K562 (cell line): ENCODE measurements around the gene OCA2. TPM values are rescaled to one million over a fixed set of nuclear protein-coding genes. Genes with fewer than 3 reads are reported as not detected.

Source experiments
- ATAC-seq: fragments of 200-7000 bp; cut with Tn5 transposase; 3 replicates; pipeline ENCODE4 v1.9.1; 2020; ENCODE audit warnings: moderate library complexity
- BruUV-seq: library from RNA; stranded (reverse); fragments of 400-500 nt; replicated peaks from 2 replicates; lab custom pipeline; 2021; lab: Mats Ljungman, UMichigan
- CTCF ChIA-PET: fragments of 300-600 bp; formaldehyde crosslinking; extraction: SDS; loops from one replicate; lab custom pipeline; 2021; ENCODE audit warnings: low intra/inter-chr PET ratio; lab: Yijun Ruan, JAX
- POLR2A ChIA-PET: fragments of 300-600, 350-650 bp; sonication (Branson Sonifier 250); formaldehyde crosslinking; extraction: SDS; loops from one replicate; lab custom pipeline; 2021; ENCODE audit warnings: antibody characterized with exemption, inconsistent platforms; lab: Yijun Ruan, JAX
- DNase-seq, 4 experiments: peaks; one replicate each; pipeline versions ENCODE4 v3.0.0 to v3.0.0-alpha.2; 2011 to 2018; ENCODE audit warnings: low spot score in 3 of 4, mixed read lengths in 3 of 4; ENCODE audit errors: extremely low read depth in 1 of 4
- FAIRE-seq: peaks from 2 replicates; lab custom pipeline; 2011; peaks lifted over from hg19 to GRCh38; lab: Jason Lieb, UNC
- H2AFZ ChIP-seq: 2 replicates; pipeline ENCODE4 v1.6.0; 2011; ENCODE audit warnings: low read depth, low read length, control low read depth, inconsistent platforms
- H3K27ac ChIP-seq: fragments of 200-600 bp; 3 replicates; pipeline ENCODE4 v1.8.0; 2011; ENCODE audit warnings: low read depth, mild to moderate bottlenecking, control low read depth, inconsistent platforms, low read length, moderate library complexity, mixed read lengths; ENCODE audit errors: extremely low read depth
- H3K27me3 ChIP-seq, 2 experiments: fragments of 300-600 bp in 1 of 2; 2 replicates in 1 of 2; 3 replicates in 1 of 2; pipeline versions ENCODE4 v1.6.0 to v1.8.0; 2011; ENCODE audit warnings: inconsistent platforms in 2 of 2, low read length in 2 of 2, mild to moderate bottlenecking in 1 of 2, mixed read lengths in 1 of 2, moderate library complexity in 1 of 2; ENCODE audit not compliant: control insufficient read depth in 2 of 2, insufficient read depth in 2 of 2
- H3K36me3 ChIP-seq: fragments of 300-600 bp; 3 replicates; pipeline ENCODE4 v1.8.0; 2011; ENCODE audit warnings: mild to moderate bottlenecking, low read length, inconsistent platforms; ENCODE audit not compliant: control insufficient read depth, insufficient read depth
- H3K4me1 ChIP-seq, 2 experiments: fragments of 200-600 bp in 1 of 2; replicated peaks in 1 of 2; 2 replicates in 1 of 2; 3 replicates in 1 of 2; pipeline versions ENCODE4 v1.5.1 to v1.8.0; 2011; ENCODE audit warnings: inconsistent platforms in 2 of 2, low read length in 2 of 2, mild to moderate bottlenecking in 1 of 2, mixed read lengths in 1 of 2, moderate library complexity in 1 of 2; ENCODE audit not compliant: control insufficient read depth in 2 of 2, insufficient read depth in 2 of 2
- H3K4me2 ChIP-seq: 2 replicates; pipeline ENCODE4 v1.6.1; 2011; ENCODE audit warnings: low read length, control low read depth, inconsistent platforms, mixed read lengths; ENCODE audit not compliant: insufficient read depth
- H3K4me3 ChIP-seq: fragments of 200-600 bp; sonication (generic), shearing (Covaris generic); 2 replicates; pipeline ENCODE4 v1.5.1; 2016; ENCODE audit warnings: control low read depth, inconsistent platforms
- H3K79me2 ChIP-seq: fragments of 200-600 bp; 3 replicates; pipeline ENCODE4 v1.8.0; 2011; ENCODE audit warnings: low read length, inconsistent platforms; ENCODE audit not compliant: control insufficient read depth, insufficient read depth
- H3K9ac ChIP-seq, 2 experiments: 2 replicates each; pipeline versions ENCODE4 v1.6.0 to v1.6.1; 2011; ENCODE audit warnings: low read depth in 2 of 2, low read length in 2 of 2, control low read depth in 1 of 2, inconsistent platforms in 1 of 2, mild to moderate bottlenecking in 1 of 2, mixed read lengths in 1 of 2; ENCODE audit not compliant: insufficient read depth in 1 of 2
- H3K9me1 ChIP-seq: one replicate; pipeline ENCODE4 v1.6.0; 2011; ENCODE audit warnings: inconsistent platforms, mild to moderate bottlenecking, low read length, moderate library complexity; ENCODE audit not compliant: control insufficient read depth, insufficient read depth
- H3K9me3 ChIP-seq: replicated peaks from 2 replicates; pipeline ENCODE4 v1.5.1; 2011; ENCODE audit warnings: low read depth, low read length, inconsistent platforms; ENCODE audit not compliant: control insufficient read depth, insufficient read depth
- H4K20me1 ChIP-seq: replicated peaks from 2 replicates; pipeline ENCODE4 v1.6.1; 2011; ENCODE audit warnings: low read length, inconsistent platforms, mixed read lengths; ENCODE audit not compliant: control insufficient read depth, insufficient read depth
- ATF1 ChIP-seq, 2 experiments: fragments of 450-650 bp in 1 of 2; IDR thresholded peaks; 2 replicates each; pipeline ENCODE4 v1.6.1; 2016; ENCODE audit warnings: missing compliant biosample characterization in 1 of 2, missing genetic modification characterization in 1 of 2
- ATF3 ChIP-seq, 2 experiments: fragments of 450-650 bp in 1 of 2; sonication (generic) in 1 of 2; formaldehyde crosslinking in 1 of 2; IDR thresholded peaks in 1 of 2; conservative IDR thresholded peaks in 1 of 2; 2 replicates each; pipeline versions ENCODE4 v1.6.1 to v1.8.1; 2016 to 2023; ENCODE audit warnings: mild to moderate bottlenecking in 2 of 2, moderate library complexity in 2 of 2, inconsistent platforms in 1 of 2, missing genetic modification reagents in 1 of 2
- CAMTA2 ChIP-seq: fragments of 250-450 bp; sonication (Bioruptor Pico); conservative IDR thresholded peaks from 2 replicates; pipeline ENCODE4 v1.5.1; 2022
- DACH1 ChIP-seq: fragments of 450-650 bp; IDR thresholded peaks from 2 replicates; pipeline ENCODE4 v1.6.1; 2018; ENCODE audit not compliant: partially characterized antibody
- KAT7 ChIP-seq: sonication (generic); formaldehyde crosslinking; IDR thresholded peaks from 2 replicates; pipeline ENCODE4 v1.8.0; 2022; ENCODE audit warnings: missing genetic modification reagents, mild to moderate bottlenecking, borderline replicate concordance
- KDM4B ChIP-seq, 2 experiments: fragments of 450-650 bp in 1 of 2; sonication (generic) in 1 of 2; IDR thresholded peaks; 2 replicates each; pipeline ENCODE4 v1.6.1; 2016 to 2017; ENCODE audit warnings: borderline replicate concordance in 2 of 2, antibody characterized with exemption in 1 of 2, low read depth in 1 of 2, mild to moderate bottlenecking in 1 of 2
- L3MBTL2 ChIP-seq: fragments of 450-650 bp; IDR thresholded peaks from 2 replicates; pipeline ENCODE4 v1.6.1; 2016; ENCODE audit warnings: mild to moderate bottlenecking, moderate library complexity
- MAFF ChIP-seq: IDR thresholded peaks from 2 replicates; pipeline ENCODE4 v1.6.1; 2012; ENCODE audit warnings: low read length, improper control_type of control experiment
- MAFK ChIP-seq: IDR thresholded peaks from 2 replicates; pipeline ENCODE4 v1.6.1; 2011; ENCODE audit warnings: low read length, improper control_type of control experiment
- MEIS2 ChIP-seq: fragments of 450-650 bp; IDR thresholded peaks from 2 replicates; pipeline ENCODE4 v1.6.1; 2014; ENCODE audit warnings: mild to moderate bottlenecking; ENCODE audit not compliant: partially characterized antibody
- SMARCA5 ChIP-seq: fragments of 450-650 bp; IDR thresholded peaks from 2 replicates; pipeline ENCODE4 v1.6.1; 2016
- SRSF1 ChIP-seq: fragments of 200-400 bp; formaldehyde crosslinking; IDR thresholded peaks from 2 replicates; pipeline ENCODE4 v1.6.1; 2017; ENCODE audit warnings: mild to moderate bottlenecking, low read depth, low read length, moderate library complexity
- SUPT5H ChIP-seq: fragments of 450-650 bp; IDR thresholded peaks from 2 replicates; pipeline ENCODE4 v1.6.1; 2016
- TCF7L2 ChIP-seq: fragments of 150-350 bp; IDR thresholded peaks from 2 replicates; pipeline ENCODE4 v1.6.1; 2016; ENCODE audit warnings: low read depth, mild to moderate bottlenecking, low read length, moderate library complexity
- TRIM24 ChIP-seq, 2 experiments: fragments of 450-650 bp; IDR thresholded peaks; 2 replicates each; pipeline ENCODE4 v1.6.1; 2016
- ZNF316 ChIP-seq: fragments of 450-650 bp; IDR thresholded peaks from 2 replicates; pipeline ENCODE4 v1.6.1; 2016
- ZNF518B ChIP-seq: fragments of 250-450 bp; sonication (Bioruptor Pico); IDR thresholded peaks from 2 replicates; pipeline ENCODE4 v1.5.0; 2021; ENCODE audit warnings: mild to moderate bottlenecking, moderate library complexity
- ZNF586 ChIP-seq: fragments of 450-650 bp; formaldehyde crosslinking; conservative IDR thresholded peaks from 2 replicates; pipeline ENCODE4 v1.4.0; 2020; ENCODE audit warnings: mild to moderate bottlenecking, moderate library complexity
- WGBS: fragments of 100-300 bp; shearing (Covaris generic); methylation state at CpG from one replicate; pipeline ENCODE4 v1.1.6; 2016; ENCODE audit warnings: low coverage, mixed read lengths; ENCODE audit not compliant: insufficient coverage; ENCODE audit errors: missing lambda C conversion rate; 5-methylcytosine and 5-hydroxymethylcytosine counted together
- in situ Hi-C: fragments of 300-500 bp; cut with MboI; formaldehyde crosslinking; loops from 4 replicates; pipeline ENCODE4 v1.15.0; 2018; ENCODE audit warnings: inconsistent platforms, mixed read lengths
- intact Hi-C: fragments of 100-400 bp; cut with micrococcal nuclease; formaldehyde crosslinking; loops from 2 replicates; pipeline ENCODE4 v1.14.2; 2022
- polyA plus RNA-seq, 8 experiments: library from polyadenylated mRNA; depleted of rRNA in 4 of 8; stranded (reverse) in 5 of 8; unstranded in 3 of 8; fragments of >200 nt; fragmentation: Nextera tagmentation in 2 of 8; fragmentation: Illumina TruSeq in 1 of 8; extraction: Ambion mirVana in 2 of 8; extraction: Trizol in 1 of 8; gene quantifications; 2 replicates each; pipeline versions ENCODE4 v1.2.1 to v1.2.3, GENCODE V29; 2011 to 2014; ENCODE audit warnings: inconsistent platforms in 1 of 8, missing spikeins in 1 of 8
- total RNA-seq, 7 experiments: library from RNA; depleted of rRNA in 6 of 7; stranded (reverse); fragments of >200 nt in 6 of 7; fragmentation: Illumina TruSeq in 2 of 7; extraction: Trizol in 2 of 7; gene quantifications; 2 replicates each; pipeline versions ENCODE4 v1.2.1 to v1.2.3, GENCODE V29; 2011 to 2021; ENCODE audit warnings: low replicate concordance in 1 of 7
- TF ChIP-seq, protein P1 (sequence below): fragments of 450-650 bp; conservative IDR thresholded peaks from 2 replicates; pipeline ENCODE4 v1.6.1; 2016; ENCODE audit warnings: missing genetic modification characterization, low read depth, mild to moderate bottlenecking, control low read depth, missing compliant biosample characterization

OCA2 gene
- total and polyA plus RNA-seq, 9 of the 15 experiments (the other 6 are each of a cell fraction or from before 2014, with no cell fraction given), result 0.07 to 0.59 (median 0.17) TPM; not detected in 1

- H3K4me3 ChIP-seq, result no peak overlapping the region
- peaks cover 0 to 4% of the 10 kb centered on the region in 2 experiments; a peak in 2 of 5 replicates for H3K27me3 ChIP-seq
- intact Hi-C loops (no loop called here), in situ Hi-C loops (no loop called here)
- peak in 2 of 4 experiments; percentile 23 to 35 for DNase-seq
- peak; percentile 32 for FAIRE-seq
- WGBS, result 0% methylated on average over 7 of the region's 7 CpGs
- H3K27ac ChIP-seq, result no peak overlapping the region
- H3K4me2 ChIP-seq, result peak overlapping the region; percentile 32; the same call in 1 of the 2 replicates
- peak; percentile 69 for ATAC-seq
- no peaks in the 10 kb centered on the region; a peak in 1 of 5 replicates for H3K4me1 ChIP-seq
- no peak overlapping the region for H2AFZ ChIP-seq
- CTCF ChIA-PET, result no interaction called here
- BruUV-seq, result no TSS peak
- H4K20me1 ChIP-seq, result no peaks in the 10 kb centered on the region
- no peaks in the 10 kb centered on the region for H3K36me3 ChIP-seq
- no peaks in the 10 kb centered on the region for H3K79me2 ChIP-seq
- H3K9ac ChIP-seq, result no peak overlapping the region
- no peaks in the 10 kb centered on the region for H3K9me3 ChIP-seq
- POLR2A ChIA-PET, result interaction anchor here (0.6 kb wide), 1 partner anchor 38 kb away, joined by 3 read pairs; no protein-coding TSS in a partner anchor
- no peaks in the 10 kb centered on the region for H3K9me1 ChIP-seq
- TF ChIP-seq TRIM24 (IDR thresholded peaks at IDR 0.05) (no peak), SUPT5H (no peak), MAFK (peak; percentile 56; the same call in 1 of the 2 replicates), ATF1 (CRISPR knock-in tag; IDR thresholded peaks at IDR 0.05) (no peak), ATF1 (tag; IDR thresholded peaks at IDR 0.05) (no peak), CAMTA2 (CRISPR knock-in tag) (no peak), SMARCA5 (0 out of 2 replicates have a peak, but pooled peaks have one; percentile 18), TCF7L2 (no peak), MAFF (peak; percentile 63; the same call in 1 of the 2 replicates), SRSF1 (no peak), DACH1 (no peak), ZNF316 (peak; percentile 81), ZNF518B (CRISPR knock-in tag) (no peak), L3MBTL2 (peak; percentile 44; the same call in 1 of the 2 replicates), ZNF586 (CRISPR knock-in tag) (no peak), KDM4B (IDR thresholded peaks at IDR 0.05; ENCODE audit: borderline replicate concordance in 2 of 2, low read depth in 1 of 2) (no peak), MEIS2 (peak; percentile 30), ATF3 (IDR thresholded peaks at IDR 0.05) (peak; percentile 85), ATF3 (CRISPR knock-in tag; conservative IDR thresholded peaks at IDR 0.05) (no peak), KAT7 (CRISPR knock-in tag) (no peak)
- TF ChIP-seq, protein P1, sequence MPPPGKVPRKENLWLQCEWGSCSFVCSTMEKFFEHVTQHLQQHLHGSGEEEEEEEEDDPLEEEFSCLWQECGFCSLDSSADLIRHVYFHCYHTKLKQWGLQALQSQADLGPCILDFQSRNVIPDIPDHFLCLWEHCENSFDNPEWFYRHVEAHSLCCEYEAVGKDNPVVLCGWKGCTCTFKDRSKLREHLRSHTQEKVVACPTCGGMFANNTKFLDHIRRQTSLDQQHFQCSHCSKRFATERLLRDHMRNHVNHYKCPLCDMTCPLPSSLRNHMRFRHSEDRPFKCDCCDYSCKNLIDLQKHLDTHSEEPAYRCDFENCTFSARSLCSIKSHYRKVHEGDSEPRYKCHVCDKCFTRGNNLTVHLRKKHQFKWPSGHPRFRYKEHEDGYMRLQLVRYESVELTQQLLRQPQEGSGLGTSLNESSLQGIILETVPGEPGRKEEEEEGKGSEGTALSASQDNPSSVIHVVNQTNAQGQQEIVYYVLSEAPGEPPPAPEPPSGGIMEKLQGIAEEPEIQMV (tag), result no peak
Measured at GRCh38 chr15:27820232-27820631, 278.9 kb downstream of the OCA2 start.
